Memory B cell (primary cell): ENCODE data around the gene RASSF8.

ENCODE experiments used
- ATAC-seq: fragments of 150-1000 bp; cut with Tn5 transposase; 2 replicates; pipeline ENCODE4 v1.10.0; 2021; ENCODE audit warnings: low read depth, mild to moderate bottlenecking, moderate library complexity
- DNase-seq, 2 donors: peaks; one replicate each; pipeline ENCODE4 v3.0.0; 2022; ENCODE audit warnings: low spot score in 2 of 2
- H3K27ac Mint-ChIP-seq: one replicate; pipeline ENCODE4 v1.8.0; 2022; ENCODE audit warnings: mild to moderate bottlenecking, moderate library complexity, mixed read lengths
- H3K27me3 Mint-ChIP-seq: one replicate; pipeline ENCODE4 v1.8.0; 2022; ENCODE audit warnings: mixed read lengths
- H3K36me3 Mint-ChIP-seq: one replicate; pipeline ENCODE4 v1.8.0; 2022; ENCODE audit warnings: mild to moderate bottlenecking, mixed read lengths
- H3K4me1 Mint-ChIP-seq: one replicate; pipeline ENCODE4 v1.8.0; 2022; ENCODE audit warnings: mixed read lengths
- H3K4me3 Mint-ChIP-seq: one replicate; pipeline ENCODE4 v1.8.0; 2022; ENCODE audit warnings: mild to moderate bottlenecking, moderate library complexity, mixed read lengths
- H3K9me3 Mint-ChIP-seq: one replicate; pipeline ENCODE4 v1.8.0; 2022; ENCODE audit warnings: mixed read lengths

The RASSF8 gene

DNA sequence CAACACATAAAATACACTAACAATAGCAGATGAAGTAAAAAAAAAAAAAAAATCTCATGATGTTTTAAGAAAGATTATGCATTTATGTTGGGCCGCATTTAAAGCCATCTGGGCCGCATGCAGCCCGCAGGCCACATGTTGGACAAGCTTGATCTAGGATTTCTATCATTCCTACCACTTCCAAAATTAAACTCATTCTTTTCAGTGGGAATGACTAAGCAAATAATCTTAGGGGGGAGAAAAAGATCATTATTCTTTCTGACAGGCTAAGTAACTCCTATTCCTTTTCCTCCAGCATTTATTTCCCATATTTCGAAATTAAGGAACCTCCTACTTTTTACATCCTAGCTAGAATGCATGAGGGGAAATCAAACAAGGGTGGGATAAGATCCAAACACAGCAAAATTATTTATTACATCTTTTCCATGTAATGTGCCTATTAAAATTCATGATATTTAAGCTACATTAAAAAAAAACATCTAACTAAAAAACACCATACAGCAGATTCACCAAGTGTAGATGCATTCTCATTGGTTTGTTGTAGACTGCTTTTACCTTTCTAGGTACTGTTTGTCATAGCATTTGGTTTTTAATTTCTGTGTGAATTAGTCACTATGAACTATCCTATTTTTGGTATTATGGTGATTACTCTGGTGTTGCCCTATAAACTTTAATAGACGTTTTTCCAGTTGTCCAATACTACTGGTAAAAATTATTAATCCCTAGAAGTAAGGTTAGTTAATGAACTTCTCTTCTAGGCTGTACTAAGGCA is 76.1 kb downstream of the RASSF8 start:
- no peaks in the 10 kb centered on the region for H3K27me3 Mint-ChIP-seq
- H3K9me3 Mint-ChIP-seq, result no peaks in the 10 kb centered on the region
- DNase-seq (no peak), ATAC-seq (no peak)
- H3K4me3 Mint-ChIP-seq, result no peak overlapping the region
- H3K36me3 Mint-ChIP-seq, result no peaks in the 10 kb centered on the region
- no peaks in the 10 kb centered on the region for H3K4me1 Mint-ChIP-seq
- no peak overlapping the region for H3K27ac Mint-ChIP-seq

DNA sequence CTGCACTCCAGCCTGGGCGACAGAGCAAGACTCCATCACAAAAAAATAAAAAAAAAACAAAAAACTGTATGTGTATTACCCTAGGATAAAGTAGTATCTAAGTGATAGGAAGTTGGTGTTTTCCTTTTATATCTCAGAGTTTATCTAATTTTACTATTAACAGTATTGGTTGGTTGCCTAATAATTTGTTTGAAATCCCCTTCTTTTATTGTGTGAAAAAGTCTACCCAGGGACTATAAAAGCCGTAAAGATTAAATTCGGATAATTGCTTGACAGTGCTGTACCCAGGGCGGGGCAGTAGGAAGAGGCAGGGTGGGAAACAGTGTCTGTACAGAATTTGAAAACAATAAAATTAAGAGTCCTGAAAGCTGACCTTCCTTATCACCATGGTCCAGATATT is 78.4 kb downstream of the RASSF8 start:
- H3K4me1 Mint-ChIP-seq, result no peaks in the 10 kb centered on the region

DNA sequence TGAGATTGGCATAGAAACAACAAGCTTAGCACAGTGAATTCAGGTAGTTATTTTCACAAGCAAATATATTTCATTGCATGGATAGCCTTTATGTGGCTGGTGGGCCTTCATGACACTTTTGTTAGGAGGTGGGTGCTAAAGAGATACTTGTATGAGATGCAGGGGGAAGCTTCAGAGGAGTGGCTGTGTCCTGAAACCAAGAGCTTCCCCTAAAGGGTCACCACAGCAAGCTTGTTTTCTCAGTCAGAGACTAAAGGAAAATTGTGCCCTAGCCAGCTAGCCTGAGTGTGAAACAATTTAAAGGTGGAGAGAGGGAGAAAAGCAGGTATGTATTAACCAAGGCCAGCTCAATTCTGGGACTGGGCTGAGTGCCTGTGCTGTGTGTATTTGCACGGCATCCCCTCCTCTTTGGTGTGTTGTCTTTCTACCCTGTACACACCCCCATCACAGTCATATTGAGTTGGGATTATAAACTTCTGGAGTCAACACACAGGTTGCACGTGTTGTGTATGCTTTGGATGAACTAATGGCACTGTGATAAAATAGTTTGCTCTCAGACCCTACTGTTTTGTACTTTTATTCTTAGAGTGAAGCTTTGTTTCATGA is 79.2 kb downstream of the RASSF8 start:
- Mint-ChIP-seq H3K4me3 (no peak overlapping the region), H3K36me3 (no peaks in the 10 kb centered on the region), H3K4me1 (no peaks in the 10 kb centered on the region), H3K27ac (peak overlapping the region; percentile 38), H3K9me3 (no peaks in the 10 kb centered on the region), H3K27me3 (no peaks in the 10 kb centered on the region)
- ATAC-seq (no peak), DNase-seq (no peak)

More for the DNA sequence above, 78.4 kb downstream of the RASSF8 start:
- H3K36me3 Mint-ChIP-seq, result no peaks in the 10 kb centered on the region
- no peak overlapping the region for H3K4me3 Mint-ChIP-seq
- H3K9me3 Mint-ChIP-seq, result no peaks in the 10 kb centered on the region
- ATAC-seq (no peak), DNase-seq (no peak)
- no peaks in the 10 kb centered on the region for H3K27me3 Mint-ChIP-seq
- H3K27ac Mint-ChIP-seq, result no peak overlapping the region

GRCh38 chr12:26042645-26043044 is 84.2 kb downstream of the RASSF8 start:
- H3K4me1 Mint-ChIP-seq, result no peaks in the 10 kb centered on the region
- no peaks in the 10 kb centered on the region for H3K9me3 Mint-ChIP-seq
- DNase-seq (no peak), ATAC-seq (no peak)
- no peaks in the 10 kb centered on the region for H3K36me3 Mint-ChIP-seq
- no peaks in the 10 kb centered on the region for H3K27me3 Mint-ChIP-seq
- H3K27ac Mint-ChIP-seq, result no peak overlapping the region
- no peak overlapping the region for H3K4me3 Mint-ChIP-seq

GRCh38 chr12:26043135-26044006 is 84.9 kb downstream of the RASSF8 start:
- H3K4me3 Mint-ChIP-seq, result no peak overlapping the region
- H3K36me3 Mint-ChIP-seq, result no peaks in the 10 kb centered on the region

DNA sequence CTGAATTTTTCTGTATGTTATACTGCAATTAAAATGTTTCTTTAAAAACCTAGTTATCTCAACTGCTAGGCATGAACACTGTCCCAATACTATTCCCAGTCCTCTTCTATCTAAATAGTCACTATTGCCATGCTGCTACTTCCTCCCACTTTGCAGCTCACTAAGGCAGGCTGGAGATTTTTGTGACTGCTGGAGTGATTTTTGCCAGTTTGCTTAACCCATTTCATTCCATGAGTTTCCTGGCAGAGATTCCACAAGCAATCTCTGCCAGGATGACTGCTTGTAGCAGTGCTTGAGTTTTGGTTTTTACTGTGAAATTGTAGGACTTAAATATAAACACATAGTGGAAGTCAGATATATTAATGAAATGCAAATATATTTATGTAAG is 85.5 kb downstream of the RASSF8 start:
- ATAC-seq, result no peak
- Mint-ChIP-seq H3K4me3 (no peak overlapping the region), H3K36me3 (no peaks in the 10 kb centered on the region), H3K4me1 (no peaks in the 10 kb centered on the region), H3K9me3 (no peaks in the 10 kb centered on the region), H3K27ac (no peak overlapping the region), H3K27me3 (no peaks in the 10 kb centered on the region)
- DNase-seq, result no peak

More at GRCh38 chr12:26043135-26044006, 84.9 kb downstream of the RASSF8 start:
- Mint-ChIP-seq H3K27me3 (no peaks in the 10 kb centered on the region), H3K27ac (no peak overlapping the region), H3K9me3 (no peaks in the 10 kb centered on the region), H3K4me1 (no peaks in the 10 kb centered on the region)
- DNase-seq, result no peak
- no peak for ATAC-seq

DNA sequence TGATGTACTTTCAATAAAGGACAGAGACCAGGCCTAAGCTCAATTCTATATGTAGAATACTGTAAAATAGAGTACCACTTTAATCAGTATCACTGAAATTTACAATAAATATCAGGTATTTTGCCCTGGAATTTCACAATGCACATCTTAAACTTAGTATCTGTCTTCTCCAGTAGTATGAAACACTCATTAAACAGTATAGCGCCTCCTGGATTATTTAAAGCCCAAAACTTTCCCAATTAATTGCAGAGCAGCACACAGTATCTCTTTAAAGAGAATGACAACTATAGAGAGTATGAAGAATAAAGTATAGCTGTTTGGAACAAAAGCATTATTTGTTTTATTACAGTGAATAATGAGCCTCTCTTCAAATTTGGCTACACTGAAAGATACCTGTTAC is 86.1 kb downstream of the RASSF8 start:
- no peak overlapping the region for H3K4me3 Mint-ChIP-seq
- no peaks in the 10 kb centered on the region for H3K27me3 Mint-ChIP-seq
- no peaks in the 10 kb centered on the region for H3K36me3 Mint-ChIP-seq
- ATAC-seq (no peak), DNase-seq (no peak)
- no peaks in the 10 kb centered on the region for H3K4me1 Mint-ChIP-seq
- H3K27ac Mint-ChIP-seq, result no peak overlapping the region
- no peaks in the 10 kb centered on the region for H3K9me3 Mint-ChIP-seq

DNA sequence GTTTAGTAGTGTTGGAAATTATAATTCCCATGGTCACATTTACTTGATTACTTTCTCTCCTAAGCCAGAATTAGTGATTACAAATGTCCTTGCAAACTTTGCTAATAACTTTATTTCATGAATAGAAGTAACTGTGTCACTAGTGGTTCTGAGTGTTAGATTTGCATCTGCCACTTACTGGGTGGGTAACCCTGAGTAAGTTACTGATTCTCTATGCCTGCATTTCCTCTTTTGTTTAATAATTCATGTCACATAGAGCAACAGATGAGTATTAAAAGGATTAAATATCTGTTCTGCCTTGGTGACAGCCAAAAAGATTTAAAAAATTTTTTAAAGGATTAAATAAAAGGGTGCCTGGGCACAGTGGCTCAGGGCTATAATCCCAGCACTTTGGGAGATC is 87.7 kb downstream of the RASSF8 start:
- Mint-ChIP-seq H3K4me3 (no peak overlapping the region), H3K4me1 (no peaks in the 10 kb centered on the region), H3K9me3 (no peaks in the 10 kb centered on the region), H3K27me3 (no peaks in the 10 kb centered on the region), H3K27ac (no peak overlapping the region), H3K36me3 (no peaks in the 10 kb centered on the region)
- no peak for ATAC-seq
- DNase-seq, result no peak

DNA sequence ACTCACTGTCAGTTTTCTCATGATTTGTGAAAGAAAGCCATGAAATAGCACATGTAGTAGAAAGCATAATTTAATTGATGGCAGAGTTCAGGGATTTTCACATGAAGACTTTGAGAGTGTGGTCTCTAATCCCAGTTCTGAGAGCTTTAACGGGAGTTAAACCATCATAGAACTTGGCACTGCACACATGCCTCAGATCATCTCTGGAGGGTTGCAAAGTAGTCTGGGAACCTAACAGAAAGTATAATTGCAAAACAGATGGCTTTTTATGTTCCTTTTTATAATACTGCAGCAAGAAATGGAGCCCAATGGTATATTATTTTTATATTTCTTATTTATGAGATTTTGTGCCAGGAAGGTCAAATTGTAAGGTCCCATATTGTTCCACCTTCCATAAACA is 88.4 kb downstream of the RASSF8 start:
- DNase-seq (no peak), ATAC-seq (no peak)
- H3K36me3 Mint-ChIP-seq, result no peaks in the 10 kb centered on the region
- H3K9me3 Mint-ChIP-seq, result no peaks in the 10 kb centered on the region
- no peak overlapping the region for H3K27ac Mint-ChIP-seq
- no peaks in the 10 kb centered on the region for H3K27me3 Mint-ChIP-seq
- H3K4me3 Mint-ChIP-seq, result no peak overlapping the region
- no peaks in the 10 kb centered on the region for H3K4me1 Mint-ChIP-seq

GRCh38 chr12:26047401-26048226 is 89.1 kb downstream of the RASSF8 start:
- H3K27me3 Mint-ChIP-seq, result no peaks in the 10 kb centered on the region
- no peak overlapping the region for H3K27ac Mint-ChIP-seq

DNA sequence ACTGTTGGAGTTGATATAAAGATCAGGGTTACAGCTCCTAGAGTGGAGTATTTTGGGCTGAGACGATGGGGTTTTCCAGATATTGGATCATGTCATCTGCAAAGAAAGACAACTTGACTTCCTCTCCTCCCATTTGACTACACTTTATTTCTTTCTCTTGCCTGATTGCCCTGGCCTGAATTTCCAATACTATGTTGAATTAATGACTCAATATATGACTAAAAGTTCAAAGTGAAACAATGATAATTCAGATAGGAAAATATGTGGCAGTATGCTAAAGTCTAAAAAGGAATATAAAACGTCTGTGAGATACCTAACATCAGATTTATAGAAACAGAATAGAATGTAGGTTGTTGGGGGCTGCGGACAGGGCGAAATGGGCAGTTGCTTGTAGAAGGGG is 94.2 kb downstream of the RASSF8 start:
- no peaks in the 10 kb centered on the region for H3K36me3 Mint-ChIP-seq
- no peaks in the 10 kb centered on the region for H3K27me3 Mint-ChIP-seq
- H3K4me1 Mint-ChIP-seq, result no peaks in the 10 kb centered on the region
- DNase-seq, result no peak
- no peaks in the 10 kb centered on the region for H3K9me3 Mint-ChIP-seq
- ATAC-seq, result no peak
- no peak overlapping the region for H3K4me3 Mint-ChIP-seq
- no peak overlapping the region for H3K27ac Mint-ChIP-seq

More at GRCh38 chr12:26047401-26048226, 89.1 kb downstream of the RASSF8 start:
- no peaks in the 10 kb centered on the region for H3K4me1 Mint-ChIP-seq
- no peaks in the 10 kb centered on the region for H3K36me3 Mint-ChIP-seq
- H3K9me3 Mint-ChIP-seq, result no peaks in the 10 kb centered on the region
- DNase-seq (no peak), ATAC-seq (no peak)
- no peak overlapping the region for H3K4me3 Mint-ChIP-seq

GRCh38 chr12:26054383-26054782 is 95.9 kb downstream of the RASSF8 start:
- H3K36me3 Mint-ChIP-seq, result no peaks in the 10 kb centered on the region
- ATAC-seq, result no peak
- H3K27ac Mint-ChIP-seq, result no peak overlapping the region
- no peaks in the 10 kb centered on the region for H3K9me3 Mint-ChIP-seq
- H3K27me3 Mint-ChIP-seq, result no peaks in the 10 kb centered on the region
- no peak overlapping the region for H3K4me3 Mint-ChIP-seq
- peaks cover 3% of the 10 kb centered on the region for H3K4me1 Mint-ChIP-seq
- no peak for DNase-seq

GRCh38 chr12:26055087-26055486 is 96.6 kb downstream of the RASSF8 start:
- Mint-ChIP-seq H3K36me3 (no peaks in the 10 kb centered on the region), H3K9me3 (no peaks in the 10 kb centered on the region), H3K27me3 (no peaks in the 10 kb centered on the region), H3K4me1 (peaks cover 3% of the 10 kb centered on the region), H3K27ac (no peak overlapping the region), H3K4me3 (no peak overlapping the region)
- no peak for DNase-seq
- ATAC-seq, result no peak
